H1 (cell line): ENCODE data around the gene CTNND2. TPM values are rescaled to one million over a fixed set of nuclear protein-coding genes. Genes with fewer than 3 reads are reported as not detected.

Experiments used
- CTCF ChIA-PET: fragments of 300-600 bp; sonication (Branson Sonifier 250); formaldehyde crosslinking; loops from one replicate; lab custom pipeline; 2021; ENCODE audit not compliant: partially characterized antibody; lab: Charles Lee
- POLR2A ChIA-PET: fragments of 300-600 bp; sonication (Branson Sonifier 250); formaldehyde crosslinking; loops from one replicate; lab custom pipeline; 2021; ENCODE audit warnings: inconsistent platforms; ENCODE audit not compliant: partially characterized antibody; lab: Charles Lee
- DNase-seq, 2 experiments: peaks; one replicate each; pipeline versions ENCODE4 v3.0.0 to v3.0.0-alpha.2; 2010 to 2022; ENCODE audit warnings: low spot score in 2 of 2, low read depth in 1 of 2, mixed read lengths in 1 of 2
- FAIRE-seq: peaks from 2 replicates; lab custom pipeline; 2011; peaks lifted over from hg19 to GRCh38; lab: Jason Lieb, UNC
- H2AFZ ChIP-seq: 2 replicates; pipeline ENCODE4 v1.8.1; 2012; ENCODE audit warnings: low read length, inconsistent platforms
- H2AK5ac ChIP-seq: 2 replicates; pipeline ENCODE4 v1.6.1; 2013; ENCODE audit warnings: low read depth, low read length
- H2BK120ac ChIP-seq: replicated peaks from 2 replicates; pipeline ENCODE3; 2013; ENCODE audit warnings: low read depth, low read length, inconsistent platforms
- H2BK12ac ChIP-seq: 2 replicates; pipeline ENCODE4 v1.6.1; 2013; ENCODE audit warnings: low read depth, low read length
- H2BK15ac ChIP-seq: 2 replicates; pipeline ENCODE4 v1.6.1; 2013; ENCODE audit warnings: low read length
- H2BK20ac ChIP-seq: 2 replicates; pipeline ENCODE4 v1.6.1; 2013; ENCODE audit warnings: low read length
- H2BK5ac ChIP-seq: 2 replicates; pipeline ENCODE4 v1.6.1; 2013; ENCODE audit warnings: low read depth, low read length
- H3K14ac ChIP-seq: 2 replicates; pipeline ENCODE4 v1.6.1; 2013; ENCODE audit warnings: inconsistent platforms; ENCODE audit not compliant: insufficient read length
- H3K18ac ChIP-seq: 2 replicates; pipeline ENCODE4 v1.6.1; 2013; ENCODE audit warnings: low read length; ENCODE audit errors: extremely low read depth
- H3K23ac ChIP-seq: 2 replicates; pipeline ENCODE4 v1.6.1; 2013; ENCODE audit warnings: inconsistent platforms; ENCODE audit not compliant: insufficient read length
- H3K23me2 ChIP-seq: 2 replicates; pipeline ENCODE4 v1.6.1; 2013; ENCODE audit warnings: low read depth, low read length
- H3K27ac ChIP-seq: 2 replicates; pipeline ENCODE4 v1.6.1; 2011; ENCODE audit warnings: low read depth, low read length, inconsistent platforms
- H3K27me3 ChIP-seq, 4 experiments: replicated peaks in 1 of 4; 1 replicate in 1 of 4; 2 replicates in 3 of 4; pipeline versions ENCODE4 v1.6.1 to v1.8.1; 2011 to 2013; ENCODE audit warnings: low read length in 3 of 4, mild to moderate bottlenecking in 3 of 4, inconsistent platforms in 2 of 4, mixed read lengths in 2 of 4, moderate library complexity in 1 of 4; ENCODE audit not compliant: control insufficient read depth in 3 of 4, insufficient read depth in 3 of 4; ENCODE audit errors: extremely low read depth in 1 of 4
- H3K36me3 ChIP-seq, 4 experiments: 2 replicates each; pipeline versions ENCODE4 v1.6.1 to v1.8.1; 2011 to 2013; ENCODE audit warnings: mild to moderate bottlenecking in 4 of 4, low read length in 3 of 4, moderate library complexity in 2 of 4, control low read depth in 1 of 4, inconsistent platforms in 1 of 4; ENCODE audit not compliant: insufficient read depth in 4 of 4, control insufficient read depth in 2 of 4
- H3K4ac ChIP-seq: replicated peaks from 2 replicates; pipeline ENCODE3; 2013; ENCODE audit warnings: low read length, low read depth, mixed read lengths, inconsistent platforms; ENCODE audit not compliant: insufficient read length
- H3K4me1 ChIP-seq, 4 experiments: replicated peaks in 1 of 4; 1 replicate in 1 of 4; 2 replicates in 3 of 4; pipeline versions ENCODE4 v1.6.1 to v1.8.1; 2011 to 2013; ENCODE audit warnings: low read length in 3 of 4, inconsistent platforms in 2 of 4, mixed read lengths in 1 of 4; ENCODE audit not compliant: insufficient read depth in 4 of 4, control insufficient read depth in 3 of 4
- H3K4me2 ChIP-seq, 2 experiments: 2 replicates each; pipeline versions ENCODE4 v1.6.1 to v1.8.1; 2011 to 2013; ENCODE audit warnings: low read depth in 2 of 2, low read length in 2 of 2, control low read depth in 1 of 2, inconsistent platforms in 1 of 2, mild to moderate bottlenecking in 1 of 2; ENCODE audit not compliant: insufficient read depth in 1 of 2
- H3K4me3 ChIP-seq, 4 experiments: fragments of 200-600, 300-600 bp in 1 of 4; sonication (generic), shearing (Covaris generic), sonication (Bioruptor Twin) in 1 of 4; 2 replicates each; pipeline versions ENCODE4 v1.5.1 to v1.8.1; 2011 to 2016; ENCODE audit warnings: low read length in 4 of 4, low read depth in 3 of 4, control low read depth in 2 of 4, inconsistent platforms in 2 of 4, mild to moderate bottlenecking in 2 of 4, mixed read lengths in 1 of 4, moderate library complexity in 1 of 4; ENCODE audit not compliant: insufficient read depth in 2 of 4; ENCODE audit errors: extremely low read depth in 1 of 4
- H3K56ac ChIP-seq: replicated peaks from 2 replicates; pipeline ENCODE3; 2013; ENCODE audit warnings: low read depth, mild to moderate bottlenecking, mixed read lengths, low read length, inconsistent platforms; ENCODE audit not compliant: insufficient read length
- H3K79me1 ChIP-seq: 2 replicates; pipeline ENCODE4 v1.6.1; 2013; ENCODE audit warnings: low read depth, low read length, control low read depth
- H3K79me2 ChIP-seq, 2 experiments: 2 replicates each; pipeline versions ENCODE4 v1.6.1 to v1.8.1; 2012 to 2013; ENCODE audit warnings: low read length in 2 of 2, mild to moderate bottlenecking in 2 of 2, inconsistent platforms in 1 of 2; ENCODE audit not compliant: insufficient read depth in 2 of 2, control insufficient read depth in 1 of 2
- H3K9ac ChIP-seq, 4 experiments: replicated peaks in 1 of 4; 1 replicate in 1 of 4; 2 replicates in 3 of 4; pipeline versions ENCODE4 v1.6.1 to v1.8.1; 2011 to 2013; ENCODE audit warnings: low read depth in 3 of 4, low read length in 3 of 4, control low read depth in 2 of 4, mild to moderate bottlenecking in 2 of 4, moderate library complexity in 2 of 4, inconsistent platforms in 1 of 4; ENCODE audit errors: extremely low read depth in 1 of 4
- H3K9me3 ChIP-seq, 2 experiments: 2 replicates each; pipeline versions ENCODE4 v1.6.1 to v1.8.1; 2012 to 2013; ENCODE audit warnings: mild to moderate bottlenecking in 2 of 2, moderate library complexity in 2 of 2, control low read depth in 1 of 2, inconsistent platforms in 1 of 2, low read depth in 1 of 2, low read length in 1 of 2, mixed read lengths in 1 of 2; ENCODE audit not compliant: insufficient read depth in 2 of 2
- H4K20me1 ChIP-seq, 2 experiments: replicated peaks in 1 of 2; 2 replicates each; pipeline versions ENCODE3 to v1.8.1; 2011 to 2013; ENCODE audit warnings: inconsistent platforms in 2 of 2, low read length in 2 of 2, mild to moderate bottlenecking in 1 of 2; ENCODE audit not compliant: insufficient read depth in 2 of 2, control insufficient read depth in 1 of 2
- H4K5ac ChIP-seq: 2 replicates; pipeline ENCODE4 v1.6.1; 2013; ENCODE audit warnings: low read length, low read depth, mixed read lengths, inconsistent platforms; ENCODE audit not compliant: insufficient read length
- H4K8ac ChIP-seq: 2 replicates; pipeline ENCODE4 v1.8.0; 2013; ENCODE audit warnings: mild to moderate bottlenecking, moderate library complexity, low read length, inconsistent platforms; ENCODE audit not compliant: insufficient read depth; ENCODE audit errors: extremely low read depth
- H4K91ac ChIP-seq: replicated peaks from 2 replicates; pipeline ENCODE3; 2013; ENCODE audit warnings: low read length, mixed read lengths, inconsistent platforms; ENCODE audit not compliant: insufficient read length
- CREB1 ChIP-seq: IDR thresholded peaks from 2 replicates; pipeline ENCODE4 v1.6.1; 2012; ENCODE audit warnings: inconsistent platforms
- HDAC6 ChIP-seq: IDR thresholded peaks from one replicate; pipeline ENCODE4 v1.7.1; 2012; ENCODE audit warnings: low read depth, mild to moderate bottlenecking, inconsistent platforms, low read length, moderate library complexity
- JUND ChIP-seq: IDR thresholded peaks from 2 replicates; pipeline ENCODE4 v1.6.1; 2011; ENCODE audit warnings: mild to moderate bottlenecking, improper control_type of control experiment, low read length
- NANOG ChIP-seq: IDR thresholded peaks from 2 replicates; pipeline ENCODE4 v1.6.1; 2011; ENCODE audit warnings: low read length, low read depth, mild to moderate bottlenecking, inconsistent platforms; ENCODE audit not compliant: insufficient read depth, poor library complexity, severe bottlenecking
- POLR2AphosphoS5 ChIP-seq: IDR thresholded peaks from 2 replicates; pipeline ENCODE4 v1.6.1; 2011; ENCODE audit warnings: low read depth, low read length
- SP2 ChIP-seq: IDR thresholded peaks from 2 replicates; pipeline ENCODE4 v1.6.1; 2012; ENCODE audit warnings: mild to moderate bottlenecking, low read length, inconsistent platforms
- WGBS, 2 experiments: shearing (Covaris generic) in 1 of 2; methylation state at CpG; one replicate each; pipeline versions ENCODE4 v1.1.6 to v1.1.7; 2013 to 2015; ENCODE audit warnings: low lambda C conversion rate in 2 of 2, mixed read lengths in 2 of 2, inconsistent platforms in 1 of 2, low coverage in 1 of 2, missing lambda C conversion rate in 1 of 2; ENCODE audit not compliant: insufficient replicate concordance in 2 of 2, insufficient coverage in 1 of 2, insufficient read length in 1 of 2; ENCODE audit errors: extremely low coverage in 1 of 2, missing lambda C conversion rate in 1 of 2; 5-methylcytosine and 5-hydroxymethylcytosine counted together
- polyA plus RNA-seq, 7 experiments: library from polyadenylated mRNA; depleted of rRNA in 3 of 7; stranded (reverse) in 5 of 7; unstranded in 2 of 7; fragments of >200 nt in 5 of 7; fragments of 200-250 nt in 2 of 7; gene quantifications; 1 replicate in 5 of 7; 2 replicates in 1 of 7; 4 replicates in 1 of 7; pipeline versions ENCODE4 v1.2.1 to v1.2.3, GENCODE V29; 2011 to 2013; ENCODE audit warnings: missing spikeins in 2 of 7, mixed read lengths in 2 of 7
- total RNA-seq: library from RNA; stranded (reverse); fragmentation: NEBNext Ultra II Directional; extraction: Animal tissue kit (Norgen Biotek cat#: 25700); gene quantifications from 2 replicates; pipeline ENCODE4 v1.2.1, GENCODE V29; 2021

Gene CTNND2
- total and polyA plus RNA-seq, 2 of the 8 experiments (the other 6 are each of a cell fraction or from before 2014, with no cell fraction given), result 7.4 to 14.2 TPM

GRCh38 chr5:11292648-11293356 is 611.4 kb downstream of the CTNND2 start:
- Histone ChIP-seq H4K8ac (no peak overlapping the region), H3K18ac (no peak overlapping the region), H2AFZ (no peak overlapping the region), H4K20me1 (no peaks in the 10 kb centered on the region), H3K79me2 (no peaks in the 10 kb centered on the region), H2BK120ac (no peak overlapping the region), H3K79me1 (no peaks in the 10 kb centered on the region), H3K14ac (no peak overlapping the region), H4K91ac (no peak overlapping the region), H3K36me3 (no peaks in the 10 kb centered on the region), H3K23ac (no peak overlapping the region), H3K56ac (no peak overlapping the region), H4K5ac (no peak overlapping the region), H2BK5ac (no peak overlapping the region), H2BK12ac (no peak overlapping the region), H3K9me3 (no peaks in the 10 kb centered on the region), H3K9ac (no peak overlapping the region), H3K4ac (no peak overlapping the region), H3K27ac (no peak overlapping the region), H3K4me2 (no peak overlapping the region), H3K4me3 (no peak overlapping the region), H2BK15ac (no peak overlapping the region), H3K27me3 (no peaks in the 10 kb centered on the region), H2BK20ac (no peak overlapping the region), H3K23me2 (no peaks in the 10 kb centered on the region), H3K4me1 (no peaks in the 10 kb centered on the region), H2AK5ac (no peak overlapping the region)
- TF ChIP-seq POLR2AphosphoS5, result no peak
- no peak for TF ChIP-seq HDAC6
- TF ChIP-seq CREB1, result no peak
- TF ChIP-seq JUND, result no peak
- TF ChIP-seq SP2, result no peak
- no peak for TF ChIP-seq NANOG
- FAIRE-seq (no peak), DNase-seq (no peak)
- ChIA-PET POLR2A (interaction anchor here (0.6 kb wide), 1 partner anchor 190 kb away, joined by 3 read pairs; no protein-coding TSS in a partner anchor), CTCF (interaction anchor here (1.1 kb wide), 1 partner anchor 26 kb away, joined by 3 read pairs; no protein-coding TSS in a partner anchor)
- WGBS, 2 experiments, result 87% methylated on average over 1 of the region's 1 CpG; no CpG with 5 or more reads in 1 of the 2 experiments
